OCI-LY1 (cell line): ENCODE results near the gene LRRC34.

Experiments
- H2AFZ ChIP-seq: fragments of 200-600 bp; sonication (generic), shearing (Covaris generic); 2 replicates; pipeline ENCODE4 v1.6.0; 2014; ENCODE audit warnings: antibody characterized with exemption, mild to moderate bottlenecking, low read length
- H3F3A ChIP-seq: fragments of 200-600 bp; sonication (generic), shearing (Covaris generic); 2 replicates; pipeline ENCODE4 v1.6.0; 2014; ENCODE audit warnings: mild to moderate bottlenecking, antibody characterized with exemption, low read length, moderate library complexity; ENCODE audit not compliant: insufficient read depth
- H3K27ac ChIP-seq: fragments of 200-600 bp; sonication (generic); 2 replicates; pipeline ENCODE4 v1.5.1; 2014; ENCODE audit warnings: low read length, mixed run types, mild to moderate bottlenecking, low read depth; ENCODE audit not compliant: poor library complexity, severe bottlenecking
- H3K27me3 ChIP-seq: fragments of 200-600 bp; sonication (generic); 2 replicates; pipeline ENCODE4 v1.6.0; 2014; ENCODE audit warnings: antibody characterized with exemption, mild to moderate bottlenecking, low read length, moderate library complexity; ENCODE audit not compliant: insufficient read depth
- H3K36me3 ChIP-seq: fragments of 200-600 bp; sonication (generic); 2 replicates; pipeline ENCODE4 v1.6.1; 2014; ENCODE audit warnings: mild to moderate bottlenecking, antibody characterized with exemption, low read length, moderate library complexity, mixed read lengths; ENCODE audit not compliant: insufficient read depth
- H3K4me1 ChIP-seq: fragments of 200-600 bp; sonication (generic); 2 replicates; pipeline ENCODE4 v1.5.1; 2014; ENCODE audit warnings: mild to moderate bottlenecking, low read length, moderate library complexity; ENCODE audit not compliant: insufficient read depth, severe bottlenecking
- H3K4me2 ChIP-seq: fragments of 200-600 bp; sonication (generic), shearing (Covaris generic); 2 replicates; pipeline ENCODE4 v1.6.1; 2014; ENCODE audit warnings: low read length
- H3K4me3 ChIP-seq: fragments of 200-600 bp; sonication (generic); 2 replicates; pipeline ENCODE4 v1.5.1; 2014; ENCODE audit warnings: low read length, low read depth, mild to moderate bottlenecking, mixed read lengths; ENCODE audit not compliant: poor library complexity, severe bottlenecking
- H3K79me2 ChIP-seq: fragments of 200-600 bp; shearing (Covaris generic); 2 replicates; pipeline ENCODE4 v1.6.1; 2016; ENCODE audit warnings: mixed run types, low read length, mixed read lengths; ENCODE audit not compliant: insufficient read depth
- H3K9ac ChIP-seq: fragments of 200-600 bp; sonication (generic), shearing (Covaris generic); 2 replicates; pipeline ENCODE4 v1.6.1; 2014; ENCODE audit warnings: mild to moderate bottlenecking, low read length, mixed read lengths
- H3K9me2 ChIP-seq: fragments of 200-600 bp; sonication (generic), shearing (Covaris generic); 2 replicates; pipeline ENCODE4 v1.6.1; 2014; ENCODE audit warnings: low read depth, mild to moderate bottlenecking, low read length, mixed read lengths
- H3K9me3 ChIP-seq: fragments of 200-600 bp; shearing (Covaris generic); 2 replicates; pipeline ENCODE4 v1.6.1; 2014; ENCODE audit warnings: low read length, mixed read lengths
- H4K20me1 ChIP-seq: fragments of 200-600 bp; sonication (generic), shearing (Covaris generic); 2 replicates; pipeline ENCODE4 v1.6.0; 2016; ENCODE audit warnings: mild to moderate bottlenecking, low read length; ENCODE audit not compliant: insufficient read depth
- CTCF ChIP-seq: fragments of 200-600 bp; sonication (generic), shearing (Covaris generic); IDR thresholded peaks from 2 replicates; pipeline ENCODE4 v1.5.1; 2017; ENCODE audit warnings: mild to moderate bottlenecking, antibody characterized with exemption, low read length, moderate library complexity, mixed read lengths
- EZH2 ChIP-seq: fragments of 200-600 bp; sonication (generic), shearing (Covaris generic); IDR thresholded peaks from 2 replicates; pipeline ENCODE4 v1.8.0; 2017; ENCODE audit warnings: borderline replicate concordance, mixed run types, mild to moderate bottlenecking, antibody characterized with exemption, low read length, moderate library complexity, mixed read lengths

Gene LRRC34

GRCh38 chr3:169790687-169791429 is 21.8 kb downstream of the LRRC34 start:
- H2AFZ ChIP-seq = no peak overlapping the region
- H3K9ac ChIP-seq = no peak overlapping the region
- H3F3A ChIP-seq = no peaks in the 10 kb centered on the region
- H3K9me2 ChIP-seq = no peaks in the 10 kb centered on the region
- no peak overlapping the region for H3K4me3 ChIP-seq
- H3K9me3 ChIP-seq = no peaks in the 10 kb centered on the region
- H3K27ac ChIP-seq = no peak overlapping the region
- H3K79me2 ChIP-seq = no peaks in the 10 kb centered on the region
- no peaks in the 10 kb centered on the region for H4K20me1 ChIP-seq
- TF ChIP-seq CTCF = no peak
- TF ChIP-seq EZH2 = no peak
- no peaks in the 10 kb centered on the region for H3K27me3 ChIP-seq
- no peaks in the 10 kb centered on the region for H3K4me1 ChIP-seq
- H3K36me3 ChIP-seq = peaks cover 50% of the 10 kb centered on the region
- H3K4me2 ChIP-seq = no peak overlapping the region

- TF ChIP-seq CTCF (no peak), EZH2 (no peak)
- no peak overlapping the region for H3K9ac ChIP-seq
- no peak overlapping the region for H3K27ac ChIP-seq
- no peaks in the 10 kb centered on the region for H3K9me2 ChIP-seq
- no peaks in the 10 kb centered on the region for H4K20me1 ChIP-seq
- H3K36me3 ChIP-seq = peaks cover 57% of the 10 kb centered on the region
- no peak overlapping the region for H2AFZ ChIP-seq
- H3K27me3 ChIP-seq = no peaks in the 10 kb centered on the region
- H3F3A ChIP-seq = no peaks in the 10 kb centered on the region
- no peaks in the 10 kb centered on the region for H3K79me2 ChIP-seq
- no peak overlapping the region for H3K4me2 ChIP-seq
- H3K9me3 ChIP-seq = no peaks in the 10 kb centered on the region
- no peaks in the 10 kb centered on the region for H3K4me1 ChIP-seq
- no peak overlapping the region for H3K4me3 ChIP-seq
These were observed 22.5 kb downstream of the LRRC34 start for GRCh38 chr3:169790219-169790618.

- Histone ChIP-seq H3K4me3 (no peak overlapping the region), H3K9me3 (no peaks in the 10 kb centered on the region), H3K79me2 (no peaks in the 10 kb centered on the region), H3K4me1 (no peaks in the 10 kb centered on the region), H3K9ac (no peak overlapping the region), H3F3A (no peaks in the 10 kb centered on the region), H4K20me1 (no peaks in the 10 kb centered on the region), H3K9me2 (no peaks in the 10 kb centered on the region), H3K4me2 (no peak overlapping the region), H3K27ac (no peak overlapping the region), H3K36me3 (peaks cover 79% of the 10 kb centered on the region), H3K27me3 (no peaks in the 10 kb centered on the region), H2AFZ (no peak overlapping the region)
- TF ChIP-seq CTCF (no peak), EZH2 (no peak)
These were observed 24.9 kb downstream of the LRRC34 start for GRCh38 chr3:169787791-169788190.
